PFSK-1 (cell line): Measurements from ENCODE around the gene MBNL3.

Source experiments
- POLR2AphosphoS5 ChIP-seq: IDR thresholded peaks from 2 replicates; pipeline ENCODE4 v1.6.1; 2012; ENCODE audit warnings: low read depth, mild to moderate bottlenecking, control low read depth, low read length, moderate library complexity
- TF ChIP-seq, protein P1 (sequence below), 2 experiments: IDR thresholded peaks; 2 replicates each; pipeline versions ENCODE4 v1.6.1 to v1.8.0; 2011 to 2012; ENCODE audit warnings: low read depth in 2 of 2, low read length in 2 of 2, control low read depth in 1 of 2, inconsistent platforms in 1 of 2, mild to moderate bottlenecking in 1 of 2, moderate library complexity in 1 of 2; ENCODE audit not compliant: insufficient read depth in 1 of 2

DNA sequence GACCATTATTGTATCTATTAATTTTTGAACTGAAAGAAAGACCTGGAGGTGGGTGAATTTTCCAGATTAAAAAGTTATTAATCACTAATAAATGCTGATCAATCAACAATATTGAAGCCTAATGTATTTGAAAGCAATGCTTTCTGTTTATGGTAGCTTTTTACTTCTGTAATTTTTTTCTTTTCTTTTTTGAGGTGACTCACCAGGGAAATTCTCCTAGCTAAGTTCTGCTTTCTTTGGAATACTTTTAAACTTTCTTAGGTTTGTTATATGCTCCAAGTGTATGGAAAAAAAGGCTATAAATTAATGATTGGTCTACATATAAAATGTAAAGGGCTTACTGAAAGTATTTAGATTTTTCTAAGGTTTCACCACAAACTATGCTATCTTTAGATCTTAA is 94.2 kb downstream of the MBNL3 start:
- TF ChIP-seq, protein P1, sequence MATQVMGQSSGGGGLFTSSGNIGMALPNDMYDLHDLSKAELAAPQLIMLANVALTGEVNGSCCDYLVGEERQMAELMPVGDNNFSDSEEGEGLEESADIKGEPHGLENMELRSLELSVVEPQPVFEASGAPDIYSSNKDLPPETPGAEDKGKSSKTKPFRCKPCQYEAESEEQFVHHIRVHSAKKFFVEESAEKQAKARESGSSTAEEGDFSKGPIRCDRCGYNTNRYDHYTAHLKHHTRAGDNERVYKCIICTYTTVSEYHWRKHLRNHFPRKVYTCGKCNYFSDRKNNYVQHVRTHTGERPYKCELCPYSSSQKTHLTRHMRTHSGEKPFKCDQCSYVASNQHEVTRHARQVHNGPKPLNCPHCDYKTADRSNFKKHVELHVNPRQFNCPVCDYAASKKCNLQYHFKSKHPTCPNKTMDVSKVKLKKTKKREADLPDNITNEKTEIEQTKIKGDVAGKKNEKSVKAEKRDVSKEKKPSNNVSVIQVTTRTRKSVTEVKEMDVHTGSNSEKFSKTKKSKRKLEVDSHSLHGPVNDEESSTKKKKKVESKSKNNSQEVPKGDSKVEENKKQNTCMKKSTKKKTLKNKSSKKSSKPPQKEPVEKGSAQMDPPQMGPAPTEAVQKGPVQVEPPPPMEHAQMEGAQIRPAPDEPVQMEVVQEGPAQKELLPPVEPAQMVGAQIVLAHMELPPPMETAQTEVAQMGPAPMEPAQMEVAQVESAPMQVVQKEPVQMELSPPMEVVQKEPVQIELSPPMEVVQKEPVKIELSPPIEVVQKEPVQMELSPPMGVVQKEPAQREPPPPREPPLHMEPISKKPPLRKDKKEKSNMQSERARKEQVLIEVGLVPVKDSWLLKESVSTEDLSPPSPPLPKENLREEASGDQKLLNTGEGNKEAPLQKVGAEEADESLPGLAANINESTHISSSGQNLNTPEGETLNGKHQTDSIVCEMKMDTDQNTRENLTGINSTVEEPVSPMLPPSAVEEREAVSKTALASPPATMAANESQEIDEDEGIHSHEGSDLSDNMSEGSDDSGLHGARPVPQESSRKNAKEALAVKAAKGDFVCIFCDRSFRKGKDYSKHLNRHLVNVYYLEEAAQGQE (IDR thresholded peaks at IDR 0.05; ENCODE audit: insufficient read depth in 1 of 2, low read depth in 2 of 2, low read length in 2 of 2), result no peak
- TF ChIP-seq POLR2AphosphoS5, result no peak
